SK-N-DZ (cell line): ENCODE results near the gene CP.
A peak's percentile ranks its signal among the peaks of the same experiment; 100 is the strongest.

ENCODE experiments used
- DNase-seq: peaks from one replicate; pipeline ENCODE4 v3.0.0-alpha.2; 2015; ENCODE audit warnings: low spot score

The CP gene

GRCh38 chr3:149186219-149186618 is 35.4 kb downstream of the CP start:
- DNase-seq: no peak

DNA sequence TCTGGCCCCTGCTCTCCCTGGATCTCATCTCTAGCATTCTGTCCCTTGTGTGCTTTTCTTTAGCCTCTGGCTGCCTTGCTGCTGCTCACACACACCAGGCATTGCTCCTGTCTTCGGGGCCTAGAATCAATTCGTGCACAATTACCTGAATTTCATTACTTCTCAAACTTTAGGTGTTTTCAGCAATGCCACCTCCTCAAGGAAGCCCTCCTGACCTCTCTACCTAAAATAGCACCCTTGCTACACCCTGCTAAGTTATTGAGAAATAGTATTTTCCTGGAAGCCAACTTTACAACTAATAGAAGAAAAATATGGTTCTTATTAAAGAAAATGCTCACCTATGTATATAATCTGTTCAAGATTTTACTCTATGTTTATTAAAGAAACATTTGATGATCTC is 40.4 kb downstream of the CP start:
- DNase-seq: no peak

GRCh38 chr3:149180057-149180573 is 41.5 kb downstream of the CP start:
- no peak for DNase-seq

DNA sequence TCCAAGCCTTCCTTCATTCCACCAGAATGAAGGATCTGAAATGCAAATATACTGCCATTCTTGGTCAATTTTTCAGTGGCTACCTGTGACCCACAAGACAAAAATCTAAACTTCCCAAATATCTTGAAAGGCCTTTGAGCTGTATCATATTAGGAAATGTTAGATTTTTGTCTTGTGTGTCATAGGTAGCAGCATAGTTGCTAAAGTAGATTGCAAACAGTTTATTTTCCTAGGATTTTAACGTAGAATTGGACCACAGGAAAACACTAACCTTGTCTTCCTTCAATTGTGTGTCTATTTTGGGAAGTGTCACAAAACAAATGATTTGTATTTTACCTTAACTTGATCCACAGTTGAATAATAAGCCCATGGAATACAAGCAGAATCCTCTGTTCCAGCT is 42.4 kb downstream of the CP start:
- DNase-seq: no peak

- DNase-seq: no peak
Measured at GRCh38 chr3:149177122-149177521, 44.5 kb downstream of the CP start.

DNA sequence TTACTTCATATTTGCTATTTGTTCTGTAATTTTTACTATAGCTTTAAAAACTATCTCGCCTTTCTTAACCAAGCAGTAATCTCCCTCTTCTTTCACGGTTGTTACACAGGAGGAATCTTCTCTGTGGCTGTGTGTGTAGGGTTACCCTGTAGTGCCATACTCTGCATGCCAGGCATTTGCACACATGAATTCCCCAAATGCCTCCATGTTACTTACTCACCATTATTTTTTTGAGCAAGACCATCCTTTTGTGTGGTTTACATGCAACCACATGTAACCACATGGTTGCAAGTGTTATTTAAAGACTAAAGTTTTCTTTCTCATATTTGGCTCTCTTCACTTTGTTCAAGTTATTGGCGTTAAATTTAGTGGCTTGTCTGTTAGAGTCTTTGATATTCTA is 46.7 kb downstream of the CP start:
- DNase-seq: no peak

DNA sequence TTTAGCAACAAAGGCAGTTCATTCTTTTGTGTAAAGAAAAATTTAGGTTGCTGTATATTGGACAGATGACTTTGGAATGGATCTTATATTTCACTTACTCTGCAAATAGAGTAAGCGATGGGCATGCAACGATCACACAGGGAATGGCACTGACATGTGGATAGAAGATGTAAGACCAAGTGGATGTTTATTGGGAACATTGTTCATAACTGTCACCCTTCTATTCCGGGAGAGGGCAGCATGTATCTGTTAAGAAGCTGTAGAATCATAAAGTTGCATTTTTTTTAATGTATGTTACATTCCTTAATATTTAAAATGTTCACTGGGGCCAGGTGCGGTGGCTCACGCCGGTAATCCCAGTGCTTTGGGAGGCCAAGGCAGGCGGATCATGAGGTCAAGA is 51.0 kb downstream of the CP start:
- no peak for DNase-seq

- no peak for DNase-seq
Measured at GRCh38 chr3:149167898-149168297, 53.7 kb downstream of the CP start.

- no peak for DNase-seq
Measured at GRCh38 chr3:149163066-149163465, 58.6 kb downstream of the CP start.

- DNase-seq: no peak
Measured at GRCh38 chr3:149162007-149162406, 59.6 kb downstream of the CP start.

DNA sequence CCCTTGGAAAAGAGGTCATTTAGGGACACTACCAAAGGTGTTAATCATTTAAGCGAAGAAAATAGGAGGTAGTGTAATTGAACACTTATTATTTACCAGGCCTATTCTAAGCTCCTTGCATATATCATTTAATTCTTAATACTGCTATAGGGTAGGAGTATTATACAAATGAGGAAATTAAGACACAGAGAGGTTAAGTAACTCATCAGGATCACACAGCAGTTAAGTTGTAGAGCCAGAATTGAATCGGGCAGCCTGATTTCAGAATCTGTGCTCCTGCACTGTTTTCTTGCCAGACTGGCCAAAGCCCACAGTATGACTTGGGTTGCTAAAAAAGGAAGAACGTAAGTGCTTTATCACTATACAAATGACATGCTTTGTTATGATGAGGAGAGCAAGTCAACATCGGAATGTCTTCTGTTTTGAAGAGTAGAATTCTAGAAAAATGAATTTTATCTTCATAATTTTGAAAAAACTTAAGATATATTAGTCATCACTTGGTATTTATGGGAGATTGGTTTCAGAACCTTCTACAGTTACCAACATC is 60.8 kb downstream of the CP start:
- DNase-seq: no peak

DNA sequence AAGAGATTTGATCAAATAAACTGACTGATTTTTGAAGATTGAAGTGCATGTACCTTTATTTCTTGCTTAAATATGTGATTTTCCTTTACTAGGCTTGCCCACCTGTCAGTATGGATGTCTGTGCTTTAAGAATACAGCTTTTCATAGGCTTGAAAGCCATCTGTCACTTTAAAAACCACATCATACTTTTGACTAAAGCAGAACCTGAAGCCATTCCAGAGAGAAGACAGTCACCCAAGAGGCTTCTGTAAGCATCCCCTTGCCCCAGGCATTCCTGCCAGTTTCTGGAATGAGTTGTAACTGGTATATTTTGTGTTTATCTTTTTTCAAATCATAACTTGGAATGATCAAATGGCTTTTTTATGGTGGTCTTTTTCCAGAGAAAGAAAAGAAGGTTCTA is 68.2 kb downstream of the CP start:
- DNase-seq: no peak

DNA sequence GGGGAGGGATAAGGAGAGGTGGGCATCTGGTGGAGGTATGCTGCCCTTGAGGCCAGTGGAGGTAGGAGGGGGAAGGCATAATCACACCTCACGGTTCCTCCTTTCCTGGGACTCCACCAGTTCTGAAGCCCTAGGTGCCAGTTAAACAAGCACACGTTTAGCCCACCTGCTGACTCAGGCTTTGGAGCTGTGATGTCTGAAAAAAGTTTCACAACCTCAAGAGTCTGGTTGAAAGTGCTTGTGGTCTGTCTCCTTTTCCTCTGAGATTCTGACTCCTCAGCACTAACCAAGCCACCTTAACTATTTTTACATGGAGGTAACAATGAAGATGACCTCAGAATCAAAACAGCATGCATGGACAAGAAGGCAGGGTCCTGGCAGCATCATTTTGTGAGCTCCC is 69.2 kb downstream of the CP start:
- DNase-seq: no peak

DNA sequence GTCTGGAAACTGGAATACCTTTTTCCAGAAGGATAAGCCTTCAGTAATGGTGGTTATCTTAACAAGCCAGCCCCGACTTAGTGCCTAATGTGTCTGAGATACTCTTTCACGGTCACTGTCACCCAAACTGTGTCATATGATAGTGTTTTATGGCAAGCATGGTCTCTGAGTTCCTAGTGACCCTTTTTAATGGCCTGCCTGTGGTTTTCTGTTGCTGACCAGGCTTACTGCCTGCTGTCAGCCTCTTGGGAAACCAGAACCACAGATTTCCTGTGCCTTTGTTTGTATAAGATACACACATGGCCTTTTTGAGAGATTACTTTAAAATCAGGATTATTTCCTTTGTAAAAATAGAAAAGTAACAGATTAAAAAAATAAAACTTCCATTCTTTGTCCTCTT is 69.8 kb downstream of the CP start:
- no peak for DNase-seq

- DNase-seq: no peak
Measured at GRCh38 chr3:149150436-149150835, 71.2 kb downstream of the CP start.

GRCh38 chr3:149145974-149146373 is 75.7 kb downstream of the CP start:
- DNase-seq: no peak

- no peak for DNase-seq
Measured at GRCh38 chr3:149145356-149145755, 76.3 kb downstream of the CP start.

GRCh38 chr3:149142682-149143081 is 78.9 kb downstream of the CP start:
- no peak for DNase-seq

GRCh38 chr3:149134575-149134974 is 87.1 kb downstream of the CP start:
- DNase-seq: no peak

GRCh38 chr3:149131589-149131988 is 90.0 kb downstream of the CP start:
- no peak for DNase-seq

- peak; percentile 92 for DNase-seq
Measured at GRCh38 chr3:149129326-149130205, 92.1 kb downstream of the CP start, which contains the start of gene HPS3. HPS3 (plus strand) TSS chr3:149129638; CDS start chr3:149129724, 86 bp downstream.

- no peak for DNase-seq
Measured at GRCh38 chr3:149128821-149129220, 92.8 kb downstream of the CP start.
